A673 (cell line): Measurements from ENCODE around the gene B4GALT5. TPM values are rescaled to one million over a fixed set of nuclear protein-coding genes. Genes with fewer than 3 reads are reported as not detected.

Experiments used
- BruUV-seq: library from RNA; stranded (reverse); fragments of 400-500 nt; replicated peaks from 2 replicates; lab custom pipeline; 2021; lab: Mats Ljungman, UMichigan
- CTCF ChIA-PET: fragments of 300-600 bp; sonication (Branson Sonifier 250); formaldehyde crosslinking; loops from one replicate; lab custom pipeline; 2022; ENCODE audit warnings: antibody characterized with exemption; lab: Charles Lee
- POLR2A ChIA-PET: fragments of 300-600 bp; sonication (Branson Sonifier 250); formaldehyde crosslinking; loops from one replicate; lab custom pipeline; 2022; ENCODE audit warnings: antibody characterized with exemption; ENCODE audit not compliant: low non-redundant PET; lab: Charles Lee
- DNase-seq: peaks from one replicate; pipeline ENCODE4 v3.0.0-alpha.2; 2015; ENCODE audit warnings: low spot score
- H3K27ac ChIP-seq: fragments of 200-600 bp; sonication (generic); 2 replicates; pipeline ENCODE4 v1.5.1; 2016; ENCODE audit warnings: mixed run types, low read depth, mild to moderate bottlenecking, mixed read lengths, antibody characterized with exemption, low read length; ENCODE audit not compliant: poor library complexity, severe bottlenecking
- H3K27me3 ChIP-seq: fragments of 200-600 bp; sonication (generic); replicated peaks from 2 replicates; pipeline ENCODE4 v1.6.1; 2017; ENCODE audit warnings: mixed run types, low read depth, mild to moderate bottlenecking, mixed read lengths, antibody characterized with exemption, low read length; ENCODE audit not compliant: insufficient read depth, poor library complexity
- H3K36me3 ChIP-seq: fragments of 200-600 bp; sonication (generic); 2 replicates; pipeline ENCODE4 v1.6.1; 2016; ENCODE audit warnings: mixed run types, mild to moderate bottlenecking, mixed read lengths, antibody characterized with exemption, low read length; ENCODE audit not compliant: insufficient read depth, poor library complexity, severe bottlenecking
- H3K4me1 ChIP-seq: fragments of 200-600 bp; sonication (generic); 2 replicates; pipeline ENCODE4 v1.6.1; 2017; ENCODE audit warnings: mixed run types, mild to moderate bottlenecking, mixed read lengths, antibody characterized with exemption, low read length; ENCODE audit not compliant: insufficient read depth, poor library complexity, severe bottlenecking
- H3K4me3 ChIP-seq: fragments of 200-600 bp; sonication (generic); 2 replicates; pipeline ENCODE4 v1.5.1; 2016; ENCODE audit warnings: low read depth, mixed run types, mild to moderate bottlenecking, mixed read lengths, low read length; ENCODE audit not compliant: poor library complexity, severe bottlenecking
- H3K9me3 ChIP-seq: fragments of 200-600 bp; sonication (generic); 2 replicates; pipeline ENCODE4 v1.6.1; 2016; ENCODE audit warnings: mixed run types, low read depth, mild to moderate bottlenecking, mixed read lengths, antibody characterized with exemption, low read length; ENCODE audit not compliant: poor library complexity, severe bottlenecking
- EZH2 ChIP-seq: fragments of 200-600 bp; sonication (generic); IDR thresholded peaks from 2 replicates; pipeline ENCODE4 v1.6.1; 2017; ENCODE audit warnings: borderline replicate concordance, low read depth, mild to moderate bottlenecking, mixed read lengths, antibody characterized with exemption, low read length; ENCODE audit not compliant: poor library complexity, severe bottlenecking
- intact Hi-C: fragments of 100-400 bp; cut with micrococcal nuclease; formaldehyde crosslinking; loops from one replicate; pipeline ENCODE4 v1.10.0; 2022; ENCODE audit not compliant: unreplicated experiment
- total RNA-seq: library from RNA; stranded (reverse); gene quantifications from 2 replicates; pipeline ENCODE4 v1.2.3, GENCODE V29; 2021
- TF ChIP-seq, protein P1 (sequence below): fragments of 300-800, 200-600 bp; sonication (generic); conservative IDR thresholded peaks from 2 replicates; pipeline ENCODE4 v1.5.1; 2017; ENCODE audit warnings: low read depth, mild to moderate bottlenecking, antibody characterized with exemption, low read length, moderate library complexity, mixed read lengths

B4GALT5 gene
- total RNA-seq, 1 experiment from 2014 or later = 78.0 TPM

DNA sequence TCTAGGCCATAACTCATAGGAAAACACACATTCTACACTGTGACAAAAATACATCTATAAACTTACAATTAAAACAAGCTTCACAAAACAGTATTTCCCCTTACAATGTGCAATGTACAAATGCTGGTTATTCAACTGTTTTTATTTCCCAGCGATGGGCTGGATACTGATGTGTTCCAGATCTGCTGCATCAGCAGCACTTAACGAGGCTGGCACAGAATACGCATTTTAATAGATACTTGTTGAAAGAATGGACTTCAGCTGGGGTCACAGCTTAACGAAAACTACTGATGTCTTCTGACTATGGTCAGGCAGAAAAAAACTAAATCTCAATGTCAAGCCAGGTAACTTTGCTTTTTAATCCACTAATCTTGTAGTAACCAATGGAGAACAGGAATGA lies 70.9 kb downstream of the B4GALT5 start:
- intact Hi-C loops = no loop called here
- no peak overlapping the region for H3K27ac ChIP-seq
- DNase-seq = no peak
- no peaks in the 10 kb centered on the region for H3K27me3 ChIP-seq
- no peak overlapping the region for H3K4me3 ChIP-seq
- H3K9me3 ChIP-seq = no peaks in the 10 kb centered on the region
- no TSS peak for BruUV-seq
- H3K36me3 ChIP-seq = peaks cover 86% of the 10 kb centered on the region
- CTCF ChIA-PET = no interaction called here
- POLR2A ChIA-PET = interaction anchor here (0.6 kb wide), 1 partner anchor 10 kb away, joined by 3 read pairs; no protein-coding TSS in a partner anchor
- H3K4me1 ChIP-seq = no peaks in the 10 kb centered on the region
- TF ChIP-seq, protein P1, sequence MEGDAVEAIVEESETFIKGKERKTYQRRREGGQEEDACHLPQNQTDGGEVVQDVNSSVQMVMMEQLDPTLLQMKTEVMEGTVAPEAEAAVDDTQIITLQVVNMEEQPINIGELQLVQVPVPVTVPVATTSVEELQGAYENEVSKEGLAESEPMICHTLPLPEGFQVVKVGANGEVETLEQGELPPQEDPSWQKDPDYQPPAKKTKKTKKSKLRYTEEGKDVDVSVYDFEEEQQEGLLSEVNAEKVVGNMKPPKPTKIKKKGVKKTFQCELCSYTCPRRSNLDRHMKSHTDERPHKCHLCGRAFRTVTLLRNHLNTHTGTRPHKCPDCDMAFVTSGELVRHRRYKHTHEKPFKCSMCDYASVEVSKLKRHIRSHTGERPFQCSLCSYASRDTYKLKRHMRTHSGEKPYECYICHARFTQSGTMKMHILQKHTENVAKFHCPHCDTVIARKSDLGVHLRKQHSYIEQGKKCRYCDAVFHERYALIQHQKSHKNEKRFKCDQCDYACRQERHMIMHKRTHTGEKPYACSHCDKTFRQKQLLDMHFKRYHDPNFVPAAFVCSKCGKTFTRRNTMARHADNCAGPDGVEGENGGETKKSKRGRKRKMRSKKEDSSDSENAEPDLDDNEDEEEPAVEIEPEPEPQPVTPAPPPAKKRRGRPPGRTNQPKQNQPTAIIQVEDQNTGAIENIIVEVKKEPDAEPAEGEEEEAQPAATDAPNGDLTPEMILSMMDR = no peak
- TF ChIP-seq EZH2 = no peak

DNA sequence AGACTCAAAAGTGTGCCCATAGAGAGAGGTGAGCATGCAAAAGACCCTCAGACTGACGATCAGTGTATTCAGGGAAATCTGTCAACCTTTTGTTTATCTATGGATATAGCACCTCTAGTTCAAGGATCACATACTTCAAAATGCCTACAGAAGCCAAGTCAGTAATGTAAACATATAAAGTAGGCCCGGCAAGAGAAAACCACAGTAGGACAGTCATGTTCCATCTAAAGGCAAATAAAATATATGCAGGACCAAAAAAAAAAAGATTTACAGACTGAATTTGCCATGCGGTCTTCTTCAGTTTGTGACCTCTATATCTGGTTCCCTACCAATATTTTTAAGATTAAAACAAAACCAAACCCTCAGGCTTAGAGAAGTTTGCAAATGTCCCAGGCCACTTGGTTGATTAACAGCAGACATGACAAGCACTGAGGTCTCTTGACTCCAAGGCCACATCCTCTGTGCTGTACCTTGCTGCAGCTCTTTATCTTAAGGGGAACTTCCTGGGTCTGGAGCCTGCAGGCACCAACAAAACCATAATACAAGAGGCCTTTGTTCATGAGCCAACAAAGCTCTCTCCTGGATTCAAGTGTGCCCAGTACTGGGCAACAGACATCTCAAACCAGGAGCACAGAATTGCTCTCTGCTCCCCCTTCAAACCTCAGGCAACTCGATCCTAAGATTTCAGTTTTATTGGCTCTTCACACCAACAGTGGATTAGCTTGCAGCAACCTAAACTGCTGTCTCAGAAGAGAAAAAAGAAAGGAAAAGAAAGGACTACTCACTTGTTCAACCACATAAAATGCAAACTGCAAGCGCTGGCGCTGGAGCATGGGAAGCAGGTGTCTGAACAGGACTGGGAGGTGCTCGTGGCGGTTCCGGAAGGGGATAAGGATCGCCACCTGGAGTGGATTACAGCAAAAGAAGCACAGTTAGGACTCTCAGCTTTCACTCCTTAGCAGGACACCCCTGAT lies 71.7 kb downstream of the B4GALT5 start:
- Histone ChIP-seq H3K4me1 (no peaks in the 10 kb centered on the region), H3K27me3 (no peaks in the 10 kb centered on the region), H3K36me3 (peaks cover 88% of the 10 kb centered on the region), H3K4me3 (no peak overlapping the region), H3K9me3 (no peaks in the 10 kb centered on the region), H3K27ac (no peak overlapping the region)
- DNase-seq = no peak
- CTCF ChIA-PET = no interaction called here
- intact Hi-C loops = no loop called here
- BruUV-seq = no TSS peak
- TF ChIP-seq, protein P1 = no peak
- TF ChIP-seq EZH2 = no peak
- POLR2A ChIA-PET = no interaction called here

DNA sequence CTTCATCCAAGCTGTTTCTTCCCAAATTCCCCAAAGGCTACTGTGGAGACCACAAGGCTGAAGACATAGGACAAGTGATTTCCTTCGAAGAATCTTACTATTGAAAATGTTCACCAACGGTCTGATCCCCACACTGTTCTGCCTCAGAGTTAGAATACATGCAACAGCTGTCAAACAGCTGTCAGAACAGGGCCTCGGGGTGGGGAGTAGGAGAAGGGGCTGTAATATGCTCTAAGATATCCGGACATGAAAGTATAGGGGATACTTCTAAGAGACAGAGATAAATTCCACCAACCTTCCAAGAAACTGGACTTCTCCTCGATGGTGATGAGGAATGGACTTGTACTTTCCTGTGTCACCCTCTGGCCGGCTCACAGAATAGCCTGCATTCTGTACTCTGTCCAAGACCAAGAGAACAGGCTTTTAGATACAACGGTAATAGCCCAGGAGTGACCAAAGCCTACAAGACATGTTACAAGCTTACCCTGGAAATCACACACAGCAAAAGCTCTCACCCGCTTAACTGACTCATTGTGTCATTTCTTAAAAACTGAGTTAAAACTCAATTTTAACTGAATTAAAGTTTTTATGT lies 76.5 kb downstream of the B4GALT5 start:
- TF ChIP-seq, protein P1 = no peak
- no peak for TF ChIP-seq EZH2
- no peak overlapping the region for H3K4me3 ChIP-seq
- H3K9me3 ChIP-seq = no peaks in the 10 kb centered on the region
- H3K4me1 ChIP-seq = no peaks in the 10 kb centered on the region
- H3K27ac ChIP-seq = no peak overlapping the region
- CTCF ChIA-PET = interaction anchor here (0.6 kb wide), 1 partner anchor 17 kb away, joined by 4 read pairs; no protein-coding TSS in a partner anchor
- H3K27me3 ChIP-seq = no peaks in the 10 kb centered on the region
- POLR2A ChIA-PET = no interaction called here
- DNase-seq = no peak
- peaks cover 81% of the 10 kb centered on the region for H3K36me3 ChIP-seq
- BruUV-seq = no TSS peak
- intact Hi-C loops = loop anchor here (10.0 kb wide), 1 partner anchor 78 kb away; the partner anchor contains the start of gene B4GALT5
